DND-41 (cell line): ENCODE measurements around the gene NAGLU.

ENCODE experiments used
- CTCF ChIP-seq: IDR thresholded peaks from 2 replicates; pipeline ENCODE4 v1.5.1; 2012; ENCODE audit warnings: borderline replicate concordance, low read length, moderate library complexity, mild to moderate bottlenecking; ENCODE audit not compliant: poor library complexity, severe bottlenecking; ENCODE audit errors: extremely low read depth
- EZH2 ChIP-seq: IDR thresholded peaks from 3 replicates; pipeline ENCODE4 v1.6.1; 2012; ENCODE audit warnings: borderline replicate concordance, low read depth, mild to moderate bottlenecking, moderate library complexity, low read length, inconsistent platforms; ENCODE audit not compliant: severe bottlenecking

- TF ChIP-seq CTCF, result no peak
- no peak for TF ChIP-seq EZH2
Measured at GRCh38 chr17:42493319-42493718, 42.7 kb upstream of the NAGLU start.
